Suppressor macrophage treated with lipopolysaccharide for 4 hours (primary cell): ENCODE data around the gene FMC1.

Source experiments
- DNase-seq: peaks from one replicate; pipeline ENCODE4 v3.0.0-alpha.2; 2020

FMC1 gene

DNA sequence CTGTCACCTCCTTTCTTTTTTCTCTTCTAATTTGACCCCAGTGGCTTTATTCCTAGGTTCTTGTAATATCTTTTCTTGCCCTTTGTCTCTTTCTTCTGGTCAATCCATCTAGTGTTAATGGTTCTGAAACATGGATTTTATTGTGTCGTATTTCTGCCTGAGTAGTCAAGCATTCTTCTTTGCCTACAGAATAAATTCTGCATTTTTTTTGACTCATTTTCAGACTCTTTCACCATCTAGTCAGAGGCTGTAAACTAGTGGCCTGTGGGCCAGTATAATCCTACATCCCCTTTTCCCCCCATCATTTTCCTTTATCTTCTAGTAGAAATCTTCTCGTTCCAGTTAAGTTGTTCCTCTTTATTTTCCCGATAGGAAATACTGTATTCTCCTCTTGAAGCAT lies 48.0 kb downstream of the FMC1 start:
- no peak for DNase-seq

DNA sequence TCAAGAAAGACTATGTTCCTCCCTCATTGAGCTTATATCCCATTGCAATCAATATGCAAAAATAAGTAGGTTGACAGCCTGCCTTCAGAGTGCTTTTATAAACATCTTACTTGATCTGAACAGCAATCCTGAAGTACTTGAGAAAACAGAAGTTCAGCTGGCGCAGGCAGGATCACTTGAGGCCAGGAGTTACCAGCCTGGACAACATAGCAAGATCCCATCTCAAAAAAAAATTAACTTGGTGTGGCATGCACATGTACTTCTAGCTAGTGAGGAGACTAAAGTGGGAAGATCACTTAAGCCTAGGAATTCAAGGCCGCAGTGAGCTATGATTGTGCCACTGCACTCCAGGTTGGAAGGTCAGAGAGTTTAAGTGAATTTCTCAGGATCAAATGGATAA lies 48.6 kb downstream of the FMC1 start:
- DNase-seq, result no peak

DNA sequence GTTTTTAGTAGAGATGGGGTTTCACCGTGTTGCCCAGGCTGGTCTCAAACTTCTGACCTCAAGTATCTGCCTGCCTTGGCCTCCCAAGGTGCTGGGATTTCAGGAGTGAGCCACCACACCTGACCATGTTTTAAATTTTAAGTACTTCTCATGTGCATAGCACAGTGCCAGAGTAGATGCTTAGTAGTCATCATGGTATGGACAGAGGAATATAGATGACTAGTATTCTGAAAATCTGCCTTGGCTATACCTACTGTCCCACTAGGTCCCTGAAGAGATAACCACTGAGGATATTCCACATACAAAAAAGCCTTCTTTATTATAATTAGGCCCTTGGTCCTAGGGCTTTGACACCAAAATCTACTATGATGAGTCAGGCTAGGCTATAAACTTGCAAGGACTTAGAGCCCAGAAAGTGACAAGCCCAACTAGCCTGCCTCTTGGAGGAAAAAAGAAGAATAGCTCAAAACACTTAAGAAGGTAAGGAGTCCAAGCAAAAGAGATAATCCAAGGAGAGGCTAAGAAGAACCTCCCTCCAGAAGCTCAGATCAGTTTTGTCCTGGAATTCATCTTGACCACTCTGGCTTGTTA lies 52.6 kb downstream of the FMC1 start:
- no peak for DNase-seq

DNA sequence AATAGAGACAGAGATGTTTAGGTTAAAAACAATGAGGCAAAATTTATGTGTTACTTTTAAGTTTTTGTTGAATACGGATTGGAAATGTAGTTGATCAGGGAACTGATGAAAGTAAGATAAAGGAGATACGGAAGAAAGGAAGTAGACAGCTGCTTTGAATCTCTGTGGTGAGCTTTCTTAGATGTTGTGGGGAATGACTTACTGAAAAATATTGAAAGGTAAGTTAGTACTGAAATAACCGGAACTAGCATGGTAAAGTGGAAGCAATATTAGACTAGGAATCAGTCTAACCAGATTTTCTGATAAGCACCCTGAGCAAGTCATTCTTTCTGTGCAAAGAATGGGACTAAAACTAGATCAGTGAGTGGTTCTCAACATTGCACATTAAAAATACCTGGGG lies 53.4 kb downstream of the FMC1 start:
- DNase-seq, result no peak
